ENCODE data around the gene OVOL3. TPM values are rescaled to one million over a fixed set of nuclear protein-coding genes. Genes with fewer than 3 reads are reported as not detected.

Gene OVOL3
- total RNA-seq, 4 donors from 2014 or later, result not detected

DNA sequence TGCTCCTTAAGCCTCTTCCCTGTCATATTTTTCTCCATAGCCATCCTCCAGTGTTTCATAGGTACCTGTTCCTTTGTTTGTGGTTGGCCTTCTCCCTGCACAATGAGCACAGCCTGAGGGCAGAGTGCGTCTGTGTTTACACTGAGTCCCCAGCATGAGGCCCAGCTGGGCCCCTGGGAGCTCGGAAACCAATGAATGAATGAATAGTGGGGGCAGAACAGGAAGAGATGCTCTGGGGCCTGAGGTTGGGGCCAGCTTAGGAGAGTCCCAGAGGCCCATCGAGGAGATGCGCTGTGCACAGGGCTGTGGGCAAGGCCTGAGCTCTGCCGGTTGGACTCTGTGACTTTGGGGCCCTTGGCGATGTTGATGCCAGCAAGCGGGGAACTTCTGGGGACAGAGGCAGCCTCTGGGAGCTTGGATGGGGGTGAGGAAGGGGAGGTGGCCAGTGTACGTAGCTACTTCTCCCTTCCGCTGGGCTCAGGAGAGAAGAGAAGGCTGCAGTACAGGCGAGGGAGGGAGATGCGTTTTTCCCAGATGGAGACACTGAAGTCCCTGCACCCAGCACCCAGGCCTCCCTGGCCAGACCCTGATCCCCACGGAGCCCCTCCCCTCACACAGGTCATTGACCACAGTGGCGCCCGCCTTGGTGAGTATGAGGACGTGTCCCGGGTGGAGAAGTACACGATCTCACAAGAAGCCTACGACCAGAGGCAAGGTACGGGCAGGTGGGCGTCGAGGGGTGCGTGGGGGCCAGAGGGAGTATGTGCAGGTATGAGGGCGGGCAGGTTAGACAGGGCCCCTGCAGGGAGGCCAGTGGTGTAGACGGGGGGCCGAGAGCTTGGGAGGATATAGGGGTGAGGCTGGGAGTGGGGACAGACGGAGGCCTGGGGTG, 9.4 kb downstream of the OVOL3 start:
- no peak for DNase-seq (ENCODE audit: extremely low spot score)
- Histone ChIP-seq H3K4me1 (peaks cover 13 to 35% (median 25%) of the 10 kb centered on the region in 4 donors), H3K36me3 (peaks cover 39 to 89% (median 79%) of the 10 kb centered on the region in 4 donors), H3K27ac (replicated peaks in 1 of 4) (no peak overlapping the region), H3K9me3 (no peaks in the 10 kb centered on the region), H3K4me3 (no peak overlapping the region), H3K27me3 (no peaks in the 10 kb centered on the region)
- 90% methylated on average over 26 of the region's 26 CpGs for WGBS
- no peak for TF ChIP-seq EP300 (IDR thresholded peaks at IDR 0.05)
- no peak for TF ChIP-seq POLR2A (IDR thresholded peaks at IDR 0.05; ENCODE audit: low read depth)
- TF ChIP-seq, protein P1, sequence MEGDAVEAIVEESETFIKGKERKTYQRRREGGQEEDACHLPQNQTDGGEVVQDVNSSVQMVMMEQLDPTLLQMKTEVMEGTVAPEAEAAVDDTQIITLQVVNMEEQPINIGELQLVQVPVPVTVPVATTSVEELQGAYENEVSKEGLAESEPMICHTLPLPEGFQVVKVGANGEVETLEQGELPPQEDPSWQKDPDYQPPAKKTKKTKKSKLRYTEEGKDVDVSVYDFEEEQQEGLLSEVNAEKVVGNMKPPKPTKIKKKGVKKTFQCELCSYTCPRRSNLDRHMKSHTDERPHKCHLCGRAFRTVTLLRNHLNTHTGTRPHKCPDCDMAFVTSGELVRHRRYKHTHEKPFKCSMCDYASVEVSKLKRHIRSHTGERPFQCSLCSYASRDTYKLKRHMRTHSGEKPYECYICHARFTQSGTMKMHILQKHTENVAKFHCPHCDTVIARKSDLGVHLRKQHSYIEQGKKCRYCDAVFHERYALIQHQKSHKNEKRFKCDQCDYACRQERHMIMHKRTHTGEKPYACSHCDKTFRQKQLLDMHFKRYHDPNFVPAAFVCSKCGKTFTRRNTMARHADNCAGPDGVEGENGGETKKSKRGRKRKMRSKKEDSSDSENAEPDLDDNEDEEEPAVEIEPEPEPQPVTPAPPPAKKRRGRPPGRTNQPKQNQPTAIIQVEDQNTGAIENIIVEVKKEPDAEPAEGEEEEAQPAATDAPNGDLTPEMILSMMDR (IDR thresholded peaks at IDR 0.05), result no peak
- no peak for TF ChIP-seq POLR2AphosphoS5 (IDR thresholded peaks at IDR 0.05)
- intact Hi-C loops (cut with DNase I), result no loop called here

DNA sequence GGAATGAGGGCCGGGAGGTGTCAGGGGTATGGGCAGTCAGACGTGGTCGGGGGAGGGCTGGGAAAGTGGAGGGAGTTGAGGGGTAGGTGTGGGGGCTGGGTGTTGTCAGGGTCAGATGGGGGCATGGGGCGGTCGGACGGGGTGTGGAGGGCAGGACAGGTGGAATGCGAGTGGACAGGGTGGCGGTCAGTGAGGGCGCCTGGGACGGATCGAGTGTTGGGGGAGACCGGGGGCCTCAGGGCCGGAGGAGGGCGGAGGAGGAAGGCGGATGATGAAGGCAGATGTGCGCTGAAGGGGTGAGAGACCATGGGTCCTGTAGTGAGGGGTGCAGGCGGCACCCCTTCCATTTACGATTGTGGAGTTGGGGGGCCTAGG, 10.0 kb downstream of the OVOL3 start:
- H3K4me1 ChIP-seq, result peaks cover 10 to 32% (median 21%) of the 10 kb centered on the region in 4 donors
- DNase-seq (ENCODE audit: extremely low spot score), result no peak
- H3K27me3 ChIP-seq, result no peaks in the 10 kb centered on the region
- no peaks in the 10 kb centered on the region for H3K9me3 ChIP-seq
- TF ChIP-seq POLR2AphosphoS5 (IDR thresholded peaks at IDR 0.05) (no peak), EP300 (IDR thresholded peaks at IDR 0.05) (no peak), POLR2A (IDR thresholded peaks at IDR 0.05; ENCODE audit: low read depth) (no peak)
- TF ChIP-seq, protein P1 (IDR thresholded peaks at IDR 0.05), result no peak
- intact Hi-C loops (cut with DNase I), result no loop called here
- H3K36me3 ChIP-seq, result peaks cover 45 to 96% (median 86%) of the 10 kb centered on the region in 4 donors
- 90% methylated on average over 18 of the region's 18 CpGs for WGBS
- H3K4me3 ChIP-seq, result no peak overlapping the region
- H3K27ac ChIP-seq (replicated peaks in 1 of 4), result no peak overlapping the region

DNA sequence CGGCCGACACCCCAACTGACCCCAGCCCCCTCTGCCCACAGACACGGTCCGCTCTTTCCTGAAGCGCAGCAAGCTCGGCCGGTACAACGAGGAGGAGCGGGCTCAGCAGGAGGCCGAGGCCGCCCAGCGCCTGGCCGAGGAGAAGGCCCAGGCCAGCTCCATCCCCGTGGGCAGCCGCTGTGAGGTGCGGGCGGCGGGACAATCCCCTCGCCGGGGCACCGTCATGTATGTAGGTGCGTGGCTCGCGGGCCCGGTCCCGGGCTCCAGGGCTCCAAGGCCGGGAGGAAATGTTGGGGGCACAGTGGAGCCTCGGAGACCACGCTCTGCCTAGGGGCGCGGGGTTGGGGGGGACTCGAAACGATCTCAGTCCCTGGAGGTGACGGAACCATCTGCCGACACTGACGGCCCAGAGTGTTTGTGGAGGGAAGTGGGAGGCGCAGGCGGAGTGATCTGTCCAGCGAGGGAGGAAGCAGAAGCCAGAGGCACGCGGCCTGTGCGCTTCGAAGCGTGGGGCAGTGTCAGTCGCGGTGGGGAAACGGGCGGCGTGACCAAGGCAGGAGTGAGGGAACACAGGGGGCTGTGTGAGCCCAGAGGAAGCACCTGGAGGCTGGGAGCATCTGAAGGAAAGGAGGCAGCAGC, 10.7 kb downstream of the OVOL3 start:
- intact Hi-C loops (cut with DNase I), result no loop called here
- Histone ChIP-seq H3K9me3 (no peaks in the 10 kb centered on the region), H3K4me1 (peaks cover 4 to 26% (median 14%) of the 10 kb centered on the region in 4 donors), H3K4me3 (no peak overlapping the region), H3K36me3 (peaks cover 46 to 95% (median 86%) of the 10 kb centered on the region in 4 donors), H3K27me3 (no peaks in the 10 kb centered on the region), H3K27ac (replicated peaks in 1 of 4) (no peak overlapping the region)
- WGBS, result 88% methylated on average over 40 of the region's 49 CpGs
- TF ChIP-seq POLR2AphosphoS5 (IDR thresholded peaks at IDR 0.05) (no peak), EP300 (IDR thresholded peaks at IDR 0.05) (no peak), POLR2A (IDR thresholded peaks at IDR 0.05; ENCODE audit: low read depth) (no peak)
- TF ChIP-seq, protein P1 (IDR thresholded peaks at IDR 0.05), result no peak
- no peak for DNase-seq (ENCODE audit: extremely low spot score)

DNA sequence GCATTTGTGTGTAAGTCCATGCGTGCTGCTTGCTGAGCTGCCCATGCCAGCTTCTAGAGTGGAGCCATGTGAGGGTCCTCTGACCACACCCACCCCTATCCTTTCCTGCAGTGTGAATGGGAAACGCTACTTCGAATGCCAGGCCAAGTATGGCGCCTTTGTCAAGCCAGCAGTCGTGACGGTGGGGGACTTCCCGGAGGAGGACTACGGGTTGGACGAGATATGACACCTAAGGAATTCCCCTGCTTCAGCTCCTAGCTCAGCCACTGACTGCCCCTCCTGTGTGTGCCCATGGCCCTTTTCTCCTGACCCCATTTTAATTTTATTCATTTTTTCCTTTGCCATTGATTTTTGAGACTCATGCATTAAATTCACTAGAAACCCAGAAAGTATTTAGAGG, 14.6 kb downstream of the OVOL3 start:
- WGBS, result 78% methylated on average over 9 of the region's 9 CpGs
- Histone ChIP-seq H3K4me1 (peaks cover 11 to 22% (median 20%) of the 10 kb centered on the region in 4 donors), H3K27me3 (no peaks in the 10 kb centered on the region), H3K27ac (replicated peaks in 1 of 4) (no peak overlapping the region), H3K4me3 (no peak overlapping the region), H3K9me3 (no peaks in the 10 kb centered on the region), H3K36me3 (peaks cover 34 to 57% (median 54%) of the 10 kb centered on the region in 4 donors)
- no peak for DNase-seq (ENCODE audit: extremely low spot score)
- intact Hi-C loops (cut with DNase I), result no loop called here
- TF ChIP-seq, protein P1 (IDR thresholded peaks at IDR 0.05), result no peak
- TF ChIP-seq POLR2AphosphoS5 (IDR thresholded peaks at IDR 0.05) (no peak), EP300 (IDR thresholded peaks at IDR 0.05) (no peak), POLR2A (IDR thresholded peaks at IDR 0.05; ENCODE audit: low read depth) (no peak)
